OCI-LY7 (cell line): Measurements from ENCODE around the gene PLOD1.

Source experiments
- CTCF ChIP-seq: fragments of 200-600 bp; sonication (generic); conservative IDR thresholded peaks from 2 replicates; pipeline ENCODE4 v1.5.1; 2014; ENCODE audit warnings: mild to moderate bottlenecking, antibody characterized with exemption, low read length, moderate library complexity, mixed read lengths
- EZH2phosphoT487 ChIP-seq: fragments of 200-600 bp; sonication (generic); IDR thresholded peaks from 2 replicates; pipeline ENCODE4 v1.6.1; 2018; ENCODE audit warnings: low read depth, borderline replicate concordance, mild to moderate bottlenecking, mixed run types, antibody characterized with exemption, low read length, moderate library complexity, mixed read lengths

GRCh38 chr1:11989669-11990068, 55.2 kb downstream of the PLOD1 start:
- no peak for TF ChIP-seq CTCF
- no peak for TF ChIP-seq EZH2phosphoT487
